ENCODE results near the gene GRHL3.
"Not testable (repeated sequence)": the region's sequence is repeated elsewhere in the genome, so short reads cannot be mapped to it uniquely, and the experiment has no call there.

Gene GRHL3

DNA sequence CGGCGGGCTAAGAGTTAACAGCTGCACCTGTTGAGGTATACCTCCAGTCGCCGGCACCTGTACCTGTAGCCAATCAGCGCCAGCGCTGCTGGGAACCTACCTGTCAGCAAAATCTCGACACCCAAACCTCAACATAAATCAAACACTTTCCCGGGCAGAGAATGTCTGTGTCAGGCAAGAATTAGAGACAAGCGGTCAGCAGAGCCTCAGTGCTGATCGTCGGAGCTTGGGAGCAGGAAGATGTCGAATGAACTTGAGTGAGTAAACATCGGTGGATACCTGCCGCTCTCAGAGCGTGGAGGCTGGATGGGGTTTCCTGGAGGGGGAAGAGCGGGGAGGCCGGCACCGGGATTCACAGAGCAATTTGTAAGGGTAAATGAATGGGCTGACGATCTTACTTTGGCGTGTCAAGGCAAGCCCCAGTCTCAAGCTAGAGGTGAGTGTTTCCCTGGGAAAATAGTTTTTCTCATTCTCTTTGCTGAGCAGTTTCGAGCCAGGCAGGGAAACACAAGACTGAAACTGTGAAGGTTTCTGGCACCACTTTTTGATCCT lies at the start of gene GRHL3:
Gene GRHL3, plus strand, starts transcription at position 46 of the 552 bp plus-strand sequence. Its CDS starts 195 bp downstream, at position 241.
- no peak for DNase-seq (ENCODE audit: low spot score)

DNA sequence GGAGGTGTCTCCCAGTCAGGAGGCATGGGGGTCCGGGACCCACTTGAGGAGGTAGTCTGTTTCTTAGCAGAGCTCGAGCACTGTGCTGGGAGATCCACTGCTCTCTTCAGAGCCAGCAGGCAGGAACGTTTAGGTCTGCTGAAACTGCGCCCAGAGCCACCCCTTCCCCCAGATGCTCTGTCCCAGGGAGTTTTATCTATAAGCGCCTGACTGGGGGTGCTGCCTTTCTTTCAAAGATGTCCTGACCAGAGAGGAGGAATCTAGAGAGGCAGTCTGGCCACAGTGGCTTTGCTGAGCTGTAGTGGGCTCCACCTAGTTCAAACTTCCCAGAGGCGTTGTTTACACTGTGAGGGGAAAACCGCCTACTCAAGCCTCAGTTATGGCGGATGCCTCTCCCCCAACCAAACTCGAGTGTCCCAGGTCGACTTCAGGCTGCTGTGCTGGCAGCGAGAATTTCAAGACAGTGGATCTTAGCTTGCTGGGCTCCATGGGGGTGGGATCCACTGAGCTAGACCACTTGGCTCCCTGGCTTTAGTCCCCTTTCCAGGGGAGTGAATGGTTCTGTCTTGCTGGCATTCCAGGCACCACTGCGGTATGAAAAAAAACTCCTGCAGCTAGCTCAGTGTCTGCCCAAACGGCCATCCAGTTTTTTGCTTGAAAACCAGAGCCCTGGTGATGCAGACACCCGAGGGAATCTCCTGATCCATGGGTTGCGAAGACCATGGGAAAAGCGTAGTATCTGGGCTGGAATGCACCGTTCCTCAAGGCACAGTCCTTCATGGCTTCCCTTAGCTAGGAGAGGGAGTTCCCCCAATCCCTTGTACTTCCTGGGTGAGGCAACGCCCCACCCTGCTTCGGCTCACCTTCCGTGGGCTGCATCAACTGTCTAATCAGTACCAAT lies 44.7 kb upstream of the GRHL3 start:
- DNase-seq (ENCODE audit: low spot score) = not testable (repeated sequence)

DNA sequence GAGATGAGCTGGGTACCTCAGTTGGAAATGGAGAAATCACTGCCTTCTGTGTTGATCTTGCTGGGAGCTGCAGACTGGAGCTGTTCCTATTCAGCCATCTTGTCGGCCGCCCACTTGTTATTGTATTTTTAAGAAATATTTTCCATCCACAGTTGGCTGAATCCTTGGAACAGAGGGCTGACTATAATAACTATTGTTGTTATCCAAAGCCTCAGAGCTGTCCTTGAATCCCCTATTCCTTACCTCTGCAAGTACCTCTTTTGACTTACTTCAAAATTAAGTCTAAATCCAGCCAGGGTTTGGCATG lies 44.1 kb upstream of the GRHL3 start:
- no peak for DNase-seq (ENCODE audit: low spot score)

DNA sequence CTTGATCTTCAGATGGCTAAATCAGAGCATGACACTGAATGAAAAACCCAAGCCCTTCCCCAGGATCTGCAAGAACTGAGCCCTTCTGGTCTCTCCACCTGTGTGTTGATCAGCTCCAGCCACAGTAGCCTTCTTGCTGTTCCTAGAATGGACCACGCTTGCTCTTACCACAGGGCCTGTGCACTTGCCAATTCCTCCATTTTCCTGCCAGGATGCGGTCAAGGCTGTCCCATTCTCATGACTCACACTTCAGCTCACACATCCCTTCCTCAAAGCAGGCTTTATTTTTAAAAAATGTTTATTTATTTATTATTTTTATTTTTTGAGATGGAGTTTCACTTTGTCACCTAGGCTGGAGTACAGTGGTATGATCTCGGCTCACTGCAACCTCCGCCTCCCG lies 43.6 kb upstream of the GRHL3 start:
- DNase-seq (ENCODE audit: low spot score) = peak; percentile 66

GRCh38 chr1:24276791-24277190 lies 42.4 kb upstream of the GRHL3 start:
- DNase-seq (ENCODE audit: low spot score) = peak; percentile 38

- DNase-seq (ENCODE audit: low spot score) = peak; percentile 68
Observed at GRCh38 chr1:24277420-24278169, 41.6 kb upstream of the GRHL3 start.

- no peak for DNase-seq (ENCODE audit: low spot score)
Observed at GRCh38 chr1:24278726-24279125, 40.4 kb upstream of the GRHL3 start.

GRCh38 chr1:24279590-24280232 lies 39.4 kb upstream of the GRHL3 start:
- no peak for DNase-seq (ENCODE audit: low spot score)

- no peak for DNase-seq (ENCODE audit: low spot score)
Observed at GRCh38 chr1:24281591-24281990, 37.6 kb upstream of the GRHL3 start.

GRCh38 chr1:24282491-24282890 lies 36.7 kb upstream of the GRHL3 start:
- no peak for DNase-seq (ENCODE audit: low spot score)

- DNase-seq (ENCODE audit: low spot score) = peak; percentile 54
Observed at GRCh38 chr1:24283326-24284155, 35.6 kb upstream of the GRHL3 start.

DNA sequence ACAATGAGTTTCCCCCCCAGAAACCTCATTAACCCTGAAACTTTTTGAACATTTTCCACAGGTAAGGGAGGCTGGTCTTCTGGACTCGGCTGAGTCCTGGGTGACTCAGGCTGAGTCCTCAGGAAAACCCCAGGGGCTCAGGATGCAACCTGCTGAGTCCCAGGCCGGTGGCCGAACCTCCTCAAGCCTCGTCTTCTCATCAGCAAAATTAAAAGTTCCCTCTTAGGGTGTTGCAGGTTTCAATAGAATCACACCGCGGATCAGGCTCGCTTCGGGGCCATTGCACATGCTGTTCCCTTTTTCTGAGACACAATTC lies 35.0 kb upstream of the GRHL3 start:
- DNase-seq (ENCODE audit: low spot score) = no peak

DNA sequence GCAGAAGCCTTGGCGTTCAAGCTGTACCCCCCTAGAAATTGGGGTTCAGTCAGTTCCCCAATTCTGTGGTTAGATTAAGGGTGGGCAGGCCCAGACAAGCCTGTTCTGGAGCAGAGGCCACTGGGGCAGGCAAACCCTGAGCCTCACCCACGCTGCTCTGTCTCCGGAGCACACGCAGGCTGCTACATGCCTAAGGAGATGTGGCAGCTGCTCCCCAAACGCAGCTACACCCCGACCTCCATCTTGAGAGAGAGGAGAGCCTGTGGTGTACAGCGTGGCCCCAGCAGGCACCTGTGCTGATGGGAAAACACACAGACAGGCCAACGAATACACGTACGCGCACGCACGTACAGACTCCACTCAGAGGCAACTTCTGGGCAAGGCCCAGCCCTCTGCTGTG lies 33.9 kb upstream of the GRHL3 start:
- no peak for DNase-seq (ENCODE audit: low spot score)

DNA sequence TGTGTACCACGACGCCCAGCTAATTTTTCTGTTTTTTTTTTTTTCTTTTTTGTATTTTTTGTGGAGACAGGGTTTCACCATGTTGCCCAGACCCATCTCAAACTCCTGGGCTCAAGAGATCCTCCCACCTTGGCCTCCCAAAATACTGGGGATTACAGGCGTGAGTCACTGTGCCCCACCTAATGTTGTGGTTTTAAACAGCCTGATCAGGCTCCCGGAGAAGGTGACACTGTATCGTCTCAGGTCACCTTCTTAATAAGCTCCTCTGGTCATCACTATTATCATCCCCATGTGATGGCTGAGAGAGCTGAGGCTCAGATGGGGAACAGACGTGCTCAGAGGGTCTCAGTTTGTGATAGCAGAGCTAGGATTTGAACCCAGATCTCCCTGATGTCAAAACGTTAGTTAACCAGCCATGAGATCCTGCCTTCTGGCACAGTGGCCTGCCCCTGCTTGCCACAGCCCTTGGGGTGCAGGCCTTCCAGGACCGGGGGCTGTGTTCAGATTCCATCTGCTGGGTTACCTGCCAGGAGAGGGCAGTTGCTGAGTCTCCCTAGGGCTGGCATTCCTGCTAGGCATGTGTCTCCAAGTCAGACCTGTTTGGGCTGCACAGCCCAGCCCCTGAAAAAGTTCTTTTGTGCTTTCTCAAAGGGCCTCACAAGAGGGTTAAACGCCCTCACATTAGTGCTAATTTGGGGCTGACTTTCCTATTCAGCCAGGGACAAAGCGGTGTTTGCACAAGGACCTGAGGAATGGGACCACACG lies 32.7 kb upstream of the GRHL3 start:
- no peak for DNase-seq (ENCODE audit: low spot score)

DNA sequence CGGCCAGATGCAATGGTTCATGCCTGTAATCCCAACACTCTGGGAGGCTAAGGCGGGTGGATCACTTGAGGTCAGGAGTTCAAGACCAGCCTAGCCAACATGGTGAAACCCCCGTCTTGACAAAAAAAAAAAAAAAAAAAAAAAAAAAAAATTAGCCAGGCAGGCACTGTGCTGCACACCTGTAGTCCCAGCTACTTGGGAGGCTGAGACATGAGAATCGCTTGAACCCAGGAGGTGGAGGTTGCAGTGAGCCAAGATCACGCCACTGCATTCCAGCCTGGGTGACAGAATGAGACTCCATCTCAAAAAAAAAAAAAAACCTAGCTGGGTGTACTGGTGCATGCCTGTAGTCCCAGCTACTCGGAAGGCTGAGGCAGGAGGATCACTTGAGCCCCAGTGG lies 31.4 kb upstream of the GRHL3 start:
- DNase-seq (ENCODE audit: low spot score) = not testable (repeated sequence)

- DNase-seq (ENCODE audit: low spot score) = no peak
Observed at GRCh38 chr1:24288479-24288878, 30.7 kb upstream of the GRHL3 start.

DNA sequence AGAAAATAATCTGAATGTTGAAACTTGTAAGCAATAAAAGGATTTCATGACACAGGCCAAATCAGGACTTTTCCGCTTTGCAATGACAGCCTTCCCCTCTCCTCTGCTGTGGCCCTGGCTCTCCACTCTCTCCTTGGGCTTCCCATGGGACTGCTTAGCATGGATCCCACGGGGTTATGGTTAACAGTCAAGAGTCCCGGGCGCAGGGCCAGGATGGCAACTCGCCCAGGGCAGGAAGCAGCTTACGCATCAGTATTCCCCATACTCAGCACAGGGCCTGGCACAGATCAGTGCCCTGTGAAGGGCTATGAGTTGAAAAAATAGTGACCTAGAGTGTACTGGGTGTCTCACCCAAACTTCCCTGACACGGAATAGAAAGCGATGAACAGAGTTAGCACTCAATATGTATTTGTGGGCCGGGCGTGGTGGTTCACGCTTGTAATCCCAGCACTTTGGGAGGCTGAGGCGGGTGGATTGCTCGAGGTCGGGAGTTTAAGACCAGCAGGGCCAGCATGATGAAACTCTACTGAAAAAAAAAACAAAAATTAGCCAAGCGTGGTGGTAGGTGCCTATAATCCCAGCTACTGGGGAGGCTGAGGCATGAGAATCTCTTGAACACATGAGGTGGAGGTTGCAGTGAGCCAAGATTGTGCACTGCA lies 29.1 kb upstream of the GRHL3 start:
- peak; percentile 52 for DNase-seq (ENCODE audit: low spot score)

GRCh38 chr1:24290933-24291487 lies 28.1 kb upstream of the GRHL3 start:
- DNase-seq (ENCODE audit: low spot score) = no peak

- no peak for DNase-seq (ENCODE audit: low spot score)
Observed at GRCh38 chr1:24292103-24292502, 27.1 kb upstream of the GRHL3 start.

- DNase-seq (ENCODE audit: low spot score) = no peak
Observed at GRCh38 chr1:24292887-24293286, 26.3 kb upstream of the GRHL3 start.
